ENCODE data around the gene SLC9A9.

SLC9A9 gene

GRCh38 chr3:143334231-143334630 lies 514.0 kb downstream of the SLC9A9 start:
- Histone ChIP-seq H3K27ac (ENCODE audit: low read depth, low read length) (no peak overlapping the region), H3K36me3 (ENCODE audit: control insufficient read depth, insufficient read depth, low read length) (no peaks in the 10 kb centered on the region), H3K4me1 (ENCODE audit: control insufficient read depth, insufficient read depth, low read length) (no peaks in the 10 kb centered on the region; the same call in 1 of the 2 replicates), H3K4me3 (ENCODE audit: low read depth, low read length) (no peak overlapping the region), H3K9ac (ENCODE audit: low read depth, low read length) (no peak overlapping the region), H3K9me3 (ENCODE audit: control insufficient read depth, insufficient read depth, low read length) (no peaks in the 10 kb centered on the region), H3K27me3 (ENCODE audit: control insufficient read depth, insufficient read depth, low read length) (no peaks in the 10 kb centered on the region)

- H3K27ac ChIP-seq (ENCODE audit: low read depth, low read length), result no peak overlapping the region
- H3K9me3 ChIP-seq (ENCODE audit: control insufficient read depth, insufficient read depth, low read length), result no peaks in the 10 kb centered on the region
- no peaks in the 10 kb centered on the region; the same call in 1 of the 2 replicates for H3K4me1 ChIP-seq (ENCODE audit: control insufficient read depth, insufficient read depth, low read length)
- no peaks in the 10 kb centered on the region for H3K27me3 ChIP-seq (ENCODE audit: control insufficient read depth, insufficient read depth, low read length)
- H3K9ac ChIP-seq (ENCODE audit: low read depth, low read length), result no peak overlapping the region
- H3K4me3 ChIP-seq (ENCODE audit: low read depth, low read length), result no peak overlapping the region
- no peaks in the 10 kb centered on the region for H3K36me3 ChIP-seq (ENCODE audit: control insufficient read depth, insufficient read depth, low read length)
Measured at GRCh38 chr3:143333367-143333766, 514.9 kb downstream of the SLC9A9 start.

- Histone ChIP-seq H3K36me3 (ENCODE audit: control insufficient read depth, insufficient read depth, low read length) (no peaks in the 10 kb centered on the region), H3K9me3 (ENCODE audit: control insufficient read depth, insufficient read depth, low read length) (no peaks in the 10 kb centered on the region), H3K27me3 (ENCODE audit: control insufficient read depth, insufficient read depth, low read length) (no peaks in the 10 kb centered on the region), H3K27ac (ENCODE audit: low read depth, low read length) (no peak overlapping the region), H3K9ac (ENCODE audit: low read depth, low read length) (no peak overlapping the region), H3K4me3 (ENCODE audit: low read depth, low read length) (no peak overlapping the region), H3K4me1 (ENCODE audit: control insufficient read depth, insufficient read depth, low read length) (no peaks in the 10 kb centered on the region; the same call in 1 of the 2 replicates)
Measured at GRCh38 chr3:143332026-143332425, 516.2 kb downstream of the SLC9A9 start.

GRCh38 chr3:143331350-143331749 lies 516.9 kb downstream of the SLC9A9 start:
- no peaks in the 10 kb centered on the region; the same call in 1 of the 2 replicates for H3K4me1 ChIP-seq (ENCODE audit: control insufficient read depth, insufficient read depth, low read length)
- H3K36me3 ChIP-seq (ENCODE audit: control insufficient read depth, insufficient read depth, low read length), result no peaks in the 10 kb centered on the region
- no peaks in the 10 kb centered on the region for H3K27me3 ChIP-seq (ENCODE audit: control insufficient read depth, insufficient read depth, low read length)
- no peak overlapping the region for H3K4me3 ChIP-seq (ENCODE audit: low read depth, low read length)
- H3K9me3 ChIP-seq (ENCODE audit: control insufficient read depth, insufficient read depth, low read length), result no peaks in the 10 kb centered on the region
- no peak overlapping the region for H3K9ac ChIP-seq (ENCODE audit: low read depth, low read length)
- H3K27ac ChIP-seq (ENCODE audit: low read depth, low read length), result no peak overlapping the region

GRCh38 chr3:143330296-143330868 lies 517.9 kb downstream of the SLC9A9 start:
- Histone ChIP-seq H3K9me3 (ENCODE audit: control insufficient read depth, insufficient read depth, low read length) (no peaks in the 10 kb centered on the region), H3K9ac (ENCODE audit: low read depth, low read length) (no peak overlapping the region), H3K4me3 (ENCODE audit: low read depth, low read length) (no peak overlapping the region), H3K27ac (ENCODE audit: low read depth, low read length) (no peak overlapping the region), H3K4me1 (ENCODE audit: control insufficient read depth, insufficient read depth, low read length) (no peaks in the 10 kb centered on the region; the same call in 1 of the 2 replicates), H3K36me3 (ENCODE audit: control insufficient read depth, insufficient read depth, low read length) (no peaks in the 10 kb centered on the region), H3K27me3 (ENCODE audit: control insufficient read depth, insufficient read depth, low read length) (no peaks in the 10 kb centered on the region)

- no peak overlapping the region for H3K9ac ChIP-seq (ENCODE audit: low read depth, low read length)
- no peaks in the 10 kb centered on the region for H3K36me3 ChIP-seq (ENCODE audit: control insufficient read depth, insufficient read depth, low read length)
- H3K4me1 ChIP-seq (ENCODE audit: control insufficient read depth, insufficient read depth, low read length), result no peaks in the 10 kb centered on the region; the same call in 1 of the 2 replicates
Measured at GRCh38 chr3:143329567-143330211, 518.6 kb downstream of the SLC9A9 start.

GRCh38 chr3:143328451-143328850 lies 519.8 kb downstream of the SLC9A9 start:
- Histone ChIP-seq H3K9me3 (ENCODE audit: control insufficient read depth, insufficient read depth, low read length) (no peaks in the 10 kb centered on the region), H3K4me1 (ENCODE audit: control insufficient read depth, insufficient read depth, low read length) (no peaks in the 10 kb centered on the region; the same call in 1 of the 2 replicates), H3K27me3 (ENCODE audit: control insufficient read depth, insufficient read depth, low read length) (no peaks in the 10 kb centered on the region), H3K9ac (ENCODE audit: low read depth, low read length) (no peak overlapping the region), H3K36me3 (ENCODE audit: control insufficient read depth, insufficient read depth, low read length) (no peaks in the 10 kb centered on the region), H3K4me3 (ENCODE audit: low read depth, low read length) (no peak overlapping the region), H3K27ac (ENCODE audit: low read depth, low read length) (no peak overlapping the region)

More at GRCh38 chr3:143329567-143330211, 518.6 kb downstream of the SLC9A9 start:
- Histone ChIP-seq H3K4me3 (ENCODE audit: low read depth, low read length) (no peak overlapping the region), H3K9me3 (ENCODE audit: control insufficient read depth, insufficient read depth, low read length) (no peaks in the 10 kb centered on the region), H3K27ac (ENCODE audit: low read depth, low read length) (no peak overlapping the region), H3K27me3 (ENCODE audit: control insufficient read depth, insufficient read depth, low read length) (no peaks in the 10 kb centered on the region)

GRCh38 chr3:143326983-143327778 lies 521.1 kb downstream of the SLC9A9 start:
- H3K27ac ChIP-seq (ENCODE audit: low read depth, low read length), result no peak overlapping the region
- H3K4me3 ChIP-seq (ENCODE audit: low read depth, low read length), result no peak overlapping the region
- no peaks in the 10 kb centered on the region for H3K9me3 ChIP-seq (ENCODE audit: control insufficient read depth, insufficient read depth, low read length)
- no peaks in the 10 kb centered on the region for H3K36me3 ChIP-seq (ENCODE audit: control insufficient read depth, insufficient read depth, low read length)
- no peaks in the 10 kb centered on the region; the same call in 1 of the 2 replicates for H3K4me1 ChIP-seq (ENCODE audit: control insufficient read depth, insufficient read depth, low read length)
- H3K27me3 ChIP-seq (ENCODE audit: control insufficient read depth, insufficient read depth, low read length), result no peaks in the 10 kb centered on the region
- H3K9ac ChIP-seq (ENCODE audit: low read depth, low read length), result no peak overlapping the region

- H3K4me3 ChIP-seq (ENCODE audit: low read depth, low read length), result no peak overlapping the region
- H3K27me3 ChIP-seq (ENCODE audit: control insufficient read depth, insufficient read depth, low read length), result no peaks in the 10 kb centered on the region
- no peaks in the 10 kb centered on the region for H3K36me3 ChIP-seq (ENCODE audit: control insufficient read depth, insufficient read depth, low read length)
- no peak overlapping the region for H3K27ac ChIP-seq (ENCODE audit: low read depth, low read length)
- no peaks in the 10 kb centered on the region for H3K4me1 ChIP-seq (ENCODE audit: control insufficient read depth, insufficient read depth, low read length)
- no peaks in the 10 kb centered on the region for H3K9me3 ChIP-seq (ENCODE audit: control insufficient read depth, insufficient read depth, low read length)
- H3K9ac ChIP-seq (ENCODE audit: low read depth, low read length), result no peak overlapping the region
Measured at GRCh38 chr3:143321058-143321769, 527.1 kb downstream of the SLC9A9 start.

- no peak overlapping the region for H3K9ac ChIP-seq (ENCODE audit: low read depth, low read length)
- H3K4me1 ChIP-seq (ENCODE audit: control insufficient read depth, insufficient read depth, low read length), result no peaks in the 10 kb centered on the region
- H3K27me3 ChIP-seq (ENCODE audit: control insufficient read depth, insufficient read depth, low read length), result no peaks in the 10 kb centered on the region
- no peaks in the 10 kb centered on the region for H3K9me3 ChIP-seq (ENCODE audit: control insufficient read depth, insufficient read depth, low read length)
- no peak overlapping the region for H3K27ac ChIP-seq (ENCODE audit: low read depth, low read length)
- H3K36me3 ChIP-seq (ENCODE audit: control insufficient read depth, insufficient read depth, low read length), result no peaks in the 10 kb centered on the region
- H3K4me3 ChIP-seq (ENCODE audit: low read depth, low read length), result no peak overlapping the region
Measured at GRCh38 chr3:143315766-143316165, 532.5 kb downstream of the SLC9A9 start.
